SK-N-SH (cell line): ENCODE results near the gene TET1. TPM values are rescaled to one million over a fixed set of nuclear protein-coding genes. Genes with fewer than 3 reads are reported as not detected.

Experiments
- CTCF ChIA-PET: fragments of 300-600, 350-600 bp; formaldehyde crosslinking; extraction: SDS; loops from one replicate; lab custom pipeline; 2021; lab: Yijun Ruan, JAX
- POLR2A ChIA-PET: fragments of 350-600 bp; sonication (Branson Sonifier 250); formaldehyde crosslinking; extraction: SDS; loops from one replicate; lab custom pipeline; 2020; ENCODE audit warnings: antibody characterized with exemption, inconsistent platforms; lab: Yijun Ruan, JAX
- DNase-seq: peaks from one replicate; pipeline ENCODE4 v3.0.0; 2012
- H2AFZ ChIP-seq: fragments of 200-600 bp; sonication (generic); 2 replicates; pipeline ENCODE4 v1.8.1; 2016; ENCODE audit warnings: antibody characterized with exemption, mild to moderate bottlenecking, low read depth
- H3F3A ChIP-seq: fragments of 200-600 bp; sonication (generic); replicated peaks from 2 replicates; pipeline ENCODE3; 2016; ENCODE audit warnings: antibody characterized with exemption, mild to moderate bottlenecking; ENCODE audit not compliant: insufficient read depth
- H3K27ac ChIP-seq, 2 experiments: fragments of 200-500 bp in 1 of 2; fragments of 200-600 bp in 1 of 2; sonication (Bioruptor generic) in 1 of 2; sonication (generic), shearing (Covaris generic) in 1 of 2; 2 replicates each; pipeline versions ENCODE4 v1.5.1 to v1.6.1; 2014 to 2016; ENCODE audit warnings: low read depth in 2 of 2, inconsistent platforms in 1 of 2, low read length in 1 of 2, mild to moderate bottlenecking in 1 of 2, mixed read lengths in 1 of 2
- H3K27me3 ChIP-seq: fragments of 200-600 bp; sonication (generic), shearing (Covaris generic); 2 replicates; pipeline ENCODE4 v1.6.1; 2016; ENCODE audit warnings: mixed run types; ENCODE audit not compliant: insufficient read depth
- H3K36me3 ChIP-seq, 2 experiments: fragments of 200-500 bp in 1 of 2; fragments of 200-600 bp in 1 of 2; sonication (Bioruptor generic) in 1 of 2; sonication (generic) in 1 of 2; replicated peaks in 1 of 2; 2 replicates each; pipeline versions ENCODE3 to v1.5.1; 2014 to 2016; ENCODE audit warnings: low read length in 1 of 2, mild to moderate bottlenecking in 1 of 2; ENCODE audit not compliant: insufficient read depth in 2 of 2, control insufficient read depth in 1 of 2
- H3K4me1 ChIP-seq, 2 experiments: fragments of 200-500 bp in 1 of 2; fragments of 200-600 bp in 1 of 2; sonication (Bioruptor generic) in 1 of 2; sonication (generic), shearing (Covaris generic) in 1 of 2; 2 replicates each; pipeline versions ENCODE4 v1.5.1 to v1.6.1; 2014 to 2016; ENCODE audit warnings: low read depth in 1 of 2, low read length in 1 of 2, mixed run types in 1 of 2; ENCODE audit not compliant: insufficient read depth in 2 of 2, control insufficient read depth in 1 of 2
- H3K4me2 ChIP-seq: fragments of 200-600 bp; sonication (generic), shearing (Covaris generic); 2 replicates; pipeline ENCODE4 v1.6.1; 2017; ENCODE audit warnings: mixed run types
- H3K4me3 ChIP-seq, 2 experiments: fragments of 200-500 bp in 1 of 2; fragments of 200-600 bp in 1 of 2; sonication (Bioruptor generic) in 1 of 2; sonication (generic), shearing (Covaris generic) in 1 of 2; 2 replicates each; pipeline versions ENCODE4 v1.5.1 to v1.8.1; 2014 to 2016; ENCODE audit warnings: low read depth in 2 of 2, inconsistent platforms in 1 of 2, low read length in 1 of 2, mild to moderate bottlenecking in 1 of 2, mixed read lengths in 1 of 2, moderate library complexity in 1 of 2
- H3K79me2 ChIP-seq: fragments of 200-600 bp; sonication (generic); 2 replicates; pipeline ENCODE4 v1.8.1; 2017; ENCODE audit warnings: mild to moderate bottlenecking; ENCODE audit not compliant: insufficient read depth
- H3K9ac ChIP-seq: fragments of 200-600 bp; sonication (generic); 2 replicates; pipeline ENCODE4 v1.6.1; 2017; ENCODE audit warnings: mixed run types
- H3K9me2 ChIP-seq: fragments of 200-600 bp; sonication (generic); 2 replicates; pipeline ENCODE4 v1.6.1; 2017; ENCODE audit warnings: mixed run types
- H3K9me3 ChIP-seq: fragments of 200-600 bp; sonication (generic); 2 replicates; pipeline ENCODE4 v1.6.1; 2017; ENCODE audit warnings: mixed run types, mild to moderate bottlenecking, moderate library complexity
- H4K20me1 ChIP-seq: fragments of 200-600 bp; sonication (generic); 2 replicates; pipeline ENCODE4 v1.6.1; 2017; ENCODE audit warnings: mild to moderate bottlenecking, mixed run types; ENCODE audit not compliant: insufficient read depth
- CHD2 ChIP-seq: fragments of 150-350 bp; IDR thresholded peaks from 2 replicates; pipeline ENCODE4 v1.6.1; 2018; ENCODE audit warnings: low read length; ENCODE audit not compliant: partially characterized antibody
- CTCF ChIP-seq: fragments of 200-600 bp; sonication (generic); IDR thresholded peaks from 2 replicates; pipeline ENCODE4 v1.6.1; 2017; ENCODE audit warnings: antibody characterized with exemption, mild to moderate bottlenecking, moderate library complexity
- EP300 ChIP-seq, 2 experiments: IDR thresholded peaks; 2 replicates each; pipeline versions ENCODE4 v1.4.0 to v1.6.1; 2012; ENCODE audit warnings: borderline replicate concordance in 1 of 2, low read depth in 1 of 2, low read length in 1 of 2
- FOXJ3 ChIP-seq: sonication (generic); formaldehyde crosslinking; IDR thresholded peaks from 2 replicates; pipeline ENCODE4 v1.5.1; 2020; ENCODE audit warnings: mild to moderate bottlenecking, missing genetic modification reagents
- GATA2 ChIP-seq: sonication (generic); formaldehyde crosslinking; IDR thresholded peaks from 2 replicates; pipeline ENCODE4 v1.5.0; 2020; ENCODE audit warnings: mild to moderate bottlenecking, missing genetic modification reagents
- IRF3 ChIP-seq: fragments of 150-350 bp; IDR thresholded peaks from 2 replicates; pipeline ENCODE4 v1.6.1; 2016; ENCODE audit warnings: mild to moderate bottlenecking, low read depth, low read length
- MXI1 ChIP-seq: IDR thresholded peaks from 2 replicates; pipeline ENCODE4 v1.6.1; 2012; ENCODE audit warnings: mild to moderate bottlenecking, low read depth, low read length, improper control_type of control experiment
- NRF1 ChIP-seq: IDR thresholded peaks from 2 replicates; pipeline ENCODE4 v1.6.1; 2012; ENCODE audit warnings: low read depth, mild to moderate bottlenecking, low read length
- PBX3 ChIP-seq: IDR thresholded peaks from 2 replicates; pipeline ENCODE4; 2012
- POLR2AphosphoS5 ChIP-seq: IDR thresholded peaks from 2 replicates; pipeline ENCODE4 v1.6.1; 2012; ENCODE audit warnings: low read depth, low read length
- RCOR1 ChIP-seq: fragments of 150-350 bp; IDR thresholded peaks from 2 replicates; pipeline ENCODE4 v1.6.1; 2017; ENCODE audit warnings: antibody characterized with exemption, low read length
- RFX5 ChIP-seq: IDR thresholded peaks from 2 replicates; pipeline ENCODE4 v1.6.1; 2012; ENCODE audit warnings: mild to moderate bottlenecking, improper control_type of control experiment, low read length
- RXRA ChIP-seq: IDR thresholded peaks from 2 replicates; pipeline ENCODE4 v1.4.0; 2012; ENCODE audit warnings: low read depth, mild to moderate bottlenecking, borderline replicate concordance
- SIN3A ChIP-seq: IDR thresholded peaks from 2 replicates; pipeline ENCODE4 v1.6.1; 2012; ENCODE audit warnings: low read depth, mild to moderate bottlenecking, low read length, moderate library complexity, borderline replicate concordance
- TCF12 ChIP-seq: IDR thresholded peaks from 2 replicates; pipeline ENCODE4 v1.4.0; 2012
- TEAD4 ChIP-seq: IDR thresholded peaks from 2 replicates; pipeline ENCODE4 v1.4.0; 2012; ENCODE audit warnings: mild to moderate bottlenecking, borderline replicate concordance; ENCODE audit not compliant: insufficient read depth
- USF2 ChIP-seq: fragments of 150-350 bp; IDR thresholded peaks from 2 replicates; pipeline ENCODE4 v1.6.1; 2017; ENCODE audit warnings: antibody characterized with exemption, low read length, low read depth, borderline replicate concordance
- YY1 ChIP-seq: IDR thresholded peaks from 2 replicates; pipeline ENCODE4 v1.4.0; 2012; ENCODE audit warnings: low read depth, mild to moderate bottlenecking
- WGBS: methylation state at CpG from one replicate; pipeline ENCODE4 v1.1.6; 2017; ENCODE audit warnings: low lambda C conversion rate; 5-methylcytosine and 5-hydroxymethylcytosine counted together
- polyA plus RNA-seq, 3 experiments: library from polyadenylated mRNA; depleted of rRNA; stranded (reverse); fragments of >200 nt; gene quantifications; 2 replicates each; pipeline ENCODE4 v1.2.3, GENCODE V29; 2012

TET1 gene
- polyA plus RNA-seq, 1 of the 3 experiments (the other 2 are of a cell fraction) = 0.38 TPM

GRCh38 chr10:68684413-68684812, 124.3 kb downstream of the TET1 start:
- Histone ChIP-seq H3K9ac (no peak overlapping the region), H3K27ac (no peak overlapping the region), H3K9me2 (no peaks in the 10 kb centered on the region), H3K4me2 (no peak overlapping the region)
- POLR2A ChIA-PET = no interaction called here
- TF ChIP-seq SIN3A (no peak), USF2 (no peak), PBX3 (no peak), IRF3 (no peak), YY1 (no peak), EP300 (IDR thresholded peaks at IDR 0.05; ENCODE audit: borderline replicate concordance in 1 of 2, low read depth in 1 of 2, low read length in 1 of 2) (no peak), POLR2AphosphoS5 (no peak), GATA2 (CRISPR knock-in tag) (no peak), TCF12 (no peak), RFX5 (no peak), TEAD4 (no peak), NRF1 (no peak), FOXJ3 (CRISPR knock-in tag) (no peak), MXI1 (no peak), CHD2 (no peak), CTCF (no peak), RXRA (no peak), RCOR1 (no peak)
- TF ChIP-seq, all 33 proteins: peak for 0
- Histone ChIP-seq H3K9me3 (no peaks in the 10 kb centered on the region), H4K20me1 (no peaks in the 10 kb centered on the region), H3K79me2 (no peaks in the 10 kb centered on the region), H3K36me3 (peaks cover 24 to 43% of the 10 kb centered on the region in 2 experiments), H2AFZ (no peak overlapping the region), H3K4me3 (no peak overlapping the region), H3K4me1 (no peaks in the 10 kb centered on the region), H3F3A (no peaks in the 10 kb centered on the region), H3K27me3 (no peaks in the 10 kb centered on the region)
- no peak for DNase-seq
- CTCF ChIA-PET = no interaction called here
- 84% methylated on average over 3 of the region's 3 CpGs for WGBS
